Epithelial cell of proximal tubule (primary cell): ENCODE results near the gene FHL5. TPM values are rescaled to one million over a fixed set of nuclear protein-coding genes. Genes with fewer than 3 reads are reported as not detected.

Source experiments
- DNase-seq: peaks from one replicate; pipeline ENCODE4 v3.0.0-alpha.2; 2011; ENCODE audit warnings: low read depth
- H3K4me3 ChIP-seq: 2 replicates; pipeline ENCODE4 v1.5.1; 2011; ENCODE audit warnings: low read depth, mild to moderate bottlenecking, low read length
- total RNA-seq: library from RNA; depleted of rRNA; stranded (reverse); fragments of >200 nt; gene quantifications from 2 replicates; pipeline ENCODE4 v1.2.3, GENCODE V29; 2015
- TF ChIP-seq, protein P1 (sequence below): conservative IDR thresholded peaks from 2 replicates; pipeline ENCODE4 v1.5.1; 2012; ENCODE audit warnings: low read depth, mild to moderate bottlenecking, low read length

Gene FHL5
- total RNA-seq, 1 donor from 2014 or later: not detected

DNA sequence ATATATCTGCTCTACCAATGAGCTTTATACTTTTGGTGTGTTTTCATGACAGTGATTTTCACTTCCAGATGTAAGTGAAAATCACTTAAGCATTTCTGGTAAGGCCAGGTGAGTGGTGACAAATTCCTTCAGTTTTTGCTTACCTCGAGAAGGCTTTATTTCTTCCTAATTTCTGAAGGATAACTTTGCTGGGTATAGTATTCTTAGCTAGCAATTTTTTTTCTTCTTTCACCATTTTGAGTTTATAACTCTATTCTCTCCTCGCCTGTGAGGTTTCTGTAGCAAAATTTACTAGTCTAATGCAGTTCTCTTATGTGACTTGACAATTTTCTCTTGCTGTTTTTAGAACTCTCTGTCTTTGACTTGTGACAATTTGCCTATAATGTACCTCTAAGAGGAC is 7.1 kb downstream of the FHL5 start:
- no peak for DNase-seq
- TF ChIP-seq, protein P1, sequence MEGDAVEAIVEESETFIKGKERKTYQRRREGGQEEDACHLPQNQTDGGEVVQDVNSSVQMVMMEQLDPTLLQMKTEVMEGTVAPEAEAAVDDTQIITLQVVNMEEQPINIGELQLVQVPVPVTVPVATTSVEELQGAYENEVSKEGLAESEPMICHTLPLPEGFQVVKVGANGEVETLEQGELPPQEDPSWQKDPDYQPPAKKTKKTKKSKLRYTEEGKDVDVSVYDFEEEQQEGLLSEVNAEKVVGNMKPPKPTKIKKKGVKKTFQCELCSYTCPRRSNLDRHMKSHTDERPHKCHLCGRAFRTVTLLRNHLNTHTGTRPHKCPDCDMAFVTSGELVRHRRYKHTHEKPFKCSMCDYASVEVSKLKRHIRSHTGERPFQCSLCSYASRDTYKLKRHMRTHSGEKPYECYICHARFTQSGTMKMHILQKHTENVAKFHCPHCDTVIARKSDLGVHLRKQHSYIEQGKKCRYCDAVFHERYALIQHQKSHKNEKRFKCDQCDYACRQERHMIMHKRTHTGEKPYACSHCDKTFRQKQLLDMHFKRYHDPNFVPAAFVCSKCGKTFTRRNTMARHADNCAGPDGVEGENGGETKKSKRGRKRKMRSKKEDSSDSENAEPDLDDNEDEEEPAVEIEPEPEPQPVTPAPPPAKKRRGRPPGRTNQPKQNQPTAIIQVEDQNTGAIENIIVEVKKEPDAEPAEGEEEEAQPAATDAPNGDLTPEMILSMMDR: no peak
- no peak overlapping the region for H3K4me3 ChIP-seq

- TF ChIP-seq, protein P1: no peak
- no peak overlapping the region for H3K4me3 ChIP-seq
- no peak for DNase-seq
These were observed 8.6 kb downstream of the FHL5 start for GRCh38 chr6:96571551-96571950.

- H3K4me3 ChIP-seq: no peak overlapping the region
- TF ChIP-seq, protein P1: no peak
- no peak for DNase-seq
These were observed 12.4 kb downstream of the FHL5 start for GRCh38 chr6:96575359-96575758.

- TF ChIP-seq, protein P1: no peak
- no peak overlapping the region for H3K4me3 ChIP-seq
- no peak for DNase-seq
These were observed 13.3 kb downstream of the FHL5 start for GRCh38 chr6:96576221-96576620.

DNA sequence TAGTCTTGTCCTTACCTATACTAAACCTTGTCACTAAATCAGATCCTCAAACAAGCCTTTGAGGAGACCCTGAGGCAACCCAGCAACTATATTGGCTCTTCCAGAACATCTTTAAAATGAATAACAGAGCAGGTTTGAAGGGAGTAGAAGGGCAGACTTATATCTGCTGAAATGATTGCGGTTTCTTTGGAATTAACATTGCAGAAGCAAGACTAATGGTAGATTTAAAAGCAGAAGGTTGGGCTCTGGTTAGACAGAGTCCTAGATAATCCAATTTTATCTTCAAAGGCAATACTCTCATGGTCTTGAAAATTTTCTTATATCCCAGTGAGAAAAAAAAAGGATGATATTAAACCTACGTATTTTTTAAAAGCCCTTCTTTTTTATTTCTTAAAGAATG is 19.1 kb downstream of the FHL5 start:
- DNase-seq: no peak
- TF ChIP-seq, protein P1: no peak
- H3K4me3 ChIP-seq: no peak overlapping the region

DNA sequence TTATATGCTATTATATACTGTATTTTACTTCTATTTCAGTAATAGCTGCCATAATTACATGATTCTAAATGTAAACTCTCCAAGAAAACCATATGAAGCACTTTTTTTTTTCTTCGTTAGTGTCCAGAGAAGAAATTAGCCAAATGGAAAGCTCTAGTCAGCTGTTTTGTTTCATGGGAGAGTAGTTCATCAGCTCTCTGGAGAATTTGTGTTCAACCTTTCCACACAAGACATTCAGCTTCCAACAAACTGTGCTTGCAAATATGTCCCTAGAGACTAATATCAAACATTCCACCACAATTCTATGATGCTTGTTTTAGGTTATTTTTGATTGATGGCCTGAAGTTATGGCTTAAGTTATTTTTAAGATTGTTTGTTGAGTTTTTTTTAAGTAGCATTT is 19.5 kb downstream of the FHL5 start:
- no peak for DNase-seq
- H3K4me3 ChIP-seq: no peak overlapping the region
- TF ChIP-seq, protein P1: no peak

DNA sequence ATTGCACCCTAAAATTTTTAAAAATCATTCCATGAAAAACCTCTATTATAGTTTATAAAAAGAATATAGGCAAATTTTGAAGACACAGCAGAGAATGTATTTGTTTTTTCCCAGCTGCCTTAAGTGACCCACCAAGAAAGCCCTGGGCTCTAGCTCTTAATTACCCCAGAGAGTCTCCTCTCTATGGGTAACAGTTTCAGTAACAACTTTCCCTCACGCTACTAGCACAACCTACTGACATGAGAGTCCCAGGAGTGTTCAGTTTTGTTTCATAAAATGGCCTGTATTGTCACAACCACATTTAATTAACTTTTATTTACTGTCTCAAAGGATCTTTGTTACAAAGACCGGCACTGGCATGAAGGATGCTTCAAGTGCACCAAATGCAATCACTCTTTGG is 41.5 kb downstream of the FHL5 start:
- TF ChIP-seq, protein P1: no peak
- H3K4me3 ChIP-seq: no peak overlapping the region
- DNase-seq: no peak
